ENCODE measurements around the gene MAML2. TPM values are rescaled to one million over a fixed set of nuclear protein-coding genes. Genes with fewer than 3 reads are reported as not detected.

Gene MAML2
- total RNA-seq, 1 donor from 2014 or later: 1.3 TPM

- no peak for FAIRE-seq
- DNase-seq (ENCODE audit: low read depth): no peak
- no peak for TF ChIP-seq CTCF (IDR thresholded peaks at IDR 0.05; ENCODE audit: insufficient read depth, low read length, severe bottlenecking)
These were observed 353.9 kb downstream of the MAML2 start for GRCh38 chr11:95989076-95989605.

DNA sequence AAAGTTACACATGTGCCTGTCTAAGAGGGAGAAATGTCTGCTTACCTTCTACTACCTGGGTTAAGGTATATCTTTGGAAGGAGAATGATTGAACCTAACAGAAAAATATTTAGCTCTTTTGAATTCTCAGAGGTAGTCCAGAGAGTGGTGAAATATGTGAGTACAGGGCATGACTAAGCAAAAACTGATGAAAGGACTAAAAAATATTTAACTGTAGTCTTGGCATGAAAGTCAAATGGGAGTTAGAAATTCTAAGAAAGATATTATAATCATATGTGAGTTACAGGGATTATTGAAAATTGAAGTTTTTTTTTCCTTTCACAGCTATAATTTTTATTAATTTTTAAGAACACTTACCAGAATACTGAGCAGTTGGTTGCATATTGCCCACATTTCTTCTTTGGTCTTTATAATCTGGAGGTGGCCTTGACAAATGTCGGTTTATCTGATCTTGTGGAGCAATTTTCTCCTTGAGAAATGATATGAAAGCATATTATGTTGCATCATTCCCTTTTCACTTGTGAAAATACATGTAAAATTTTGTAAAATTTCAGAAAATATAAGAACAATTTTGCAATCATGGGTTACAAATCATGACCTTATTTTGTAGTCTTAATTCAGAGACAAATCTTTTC, 357.7 kb downstream of the MAML2 start:
- DNase-seq (ENCODE audit: low read depth) (peak; percentile 17), FAIRE-seq (no peak)

More at GRCh38 chr11:95989076-95989605, 353.9 kb downstream of the MAML2 start:
- H3K36me3 ChIP-seq (ENCODE audit: control insufficient read depth, insufficient read depth, low read length): no peaks in the 10 kb centered on the region
- no peaks in the 10 kb centered on the region for H3K27me3 ChIP-seq (ENCODE audit: control insufficient read depth, insufficient read depth, low read length)
- H3K4me3 ChIP-seq (ENCODE audit: low read depth, low read length): no peak overlapping the region

GRCh38 chr11:95984072-95984471, 358.9 kb downstream of the MAML2 start:
- H3K36me3 ChIP-seq (ENCODE audit: control insufficient read depth, insufficient read depth, low read length): no peaks in the 10 kb centered on the region
- FAIRE-seq (no peak), DNase-seq (ENCODE audit: low read depth) (no peak)
- no peaks in the 10 kb centered on the region for H3K27me3 ChIP-seq (ENCODE audit: control insufficient read depth, insufficient read depth, low read length)
- H3K4me3 ChIP-seq (ENCODE audit: low read depth, low read length): no peak overlapping the region
- no peak for TF ChIP-seq CTCF (IDR thresholded peaks at IDR 0.05; ENCODE audit: insufficient read depth, low read length, severe bottlenecking)

More for the DNA sequence above, 357.7 kb downstream of the MAML2 start:
- H3K27me3 ChIP-seq (ENCODE audit: control insufficient read depth, insufficient read depth, low read length): no peaks in the 10 kb centered on the region
- no peaks in the 10 kb centered on the region for H3K36me3 ChIP-seq (ENCODE audit: control insufficient read depth, insufficient read depth, low read length)
- H3K4me3 ChIP-seq (ENCODE audit: low read depth, low read length): no peak overlapping the region
- no peak for TF ChIP-seq CTCF (IDR thresholded peaks at IDR 0.05; ENCODE audit: insufficient read depth, low read length, severe bottlenecking)

- FAIRE-seq (no peak), DNase-seq (ENCODE audit: low read depth) (peak; percentile 80)
- TF ChIP-seq CTCF (IDR thresholded peaks at IDR 0.05; ENCODE audit: insufficient read depth, low read length, severe bottlenecking): no peak
- Histone ChIP-seq H3K4me3 (ENCODE audit: low read depth, low read length) (no peak overlapping the region), H3K27me3 (ENCODE audit: control insufficient read depth, insufficient read depth, low read length) (no peaks in the 10 kb centered on the region), H3K36me3 (ENCODE audit: control insufficient read depth, insufficient read depth, low read length) (no peaks in the 10 kb centered on the region)
These were observed 365.3 kb downstream of the MAML2 start for GRCh38 chr11:95977534-95978174.

- no peak overlapping the region for H3K4me3 ChIP-seq (ENCODE audit: low read depth, low read length)
- no peaks in the 10 kb centered on the region for H3K27me3 ChIP-seq (ENCODE audit: control insufficient read depth, insufficient read depth, low read length)
- no peaks in the 10 kb centered on the region for H3K36me3 ChIP-seq (ENCODE audit: control insufficient read depth, insufficient read depth, low read length)
- no peak for FAIRE-seq
- DNase-seq (ENCODE audit: low read depth): no peak
- TF ChIP-seq CTCF (IDR thresholded peaks at IDR 0.05; ENCODE audit: insufficient read depth, low read length, severe bottlenecking): no peak
These were observed 366.4 kb downstream of the MAML2 start for GRCh38 chr11:95976550-95976949.
